Inferior parietal cortex (tissue), 1 donor: ENCODE results near the gene KIAA1671.

Experiments used
- DNase-seq: peaks from one replicate; pipeline ENCODE4 v3.0.0-alpha.2; 2016; ENCODE audit errors: extremely low spot score

The KIAA1671 gene

GRCh38 chr22:24952837-24953383 is 394 bp downstream of the KIAA1671 start:
- peak; percentile 32 for DNase-seq

- no peak for DNase-seq
These were observed 1.0 kb downstream of the KIAA1671 start for GRCh38 chr22:24953384-24954113.

- no peak for DNase-seq
These were observed 1.6 kb downstream of the KIAA1671 start for GRCh38 chr22:24954114-24954463.

GRCh38 chr22:24954856-24955255 is 2.3 kb downstream of the KIAA1671 start:
- DNase-seq: no peak

- DNase-seq: no peak
These were observed 4.5 kb downstream of the KIAA1671 start for GRCh38 chr22:24957043-24957442.

GRCh38 chr22:24961217-24961844 is 8.8 kb downstream of the KIAA1671 start:
- DNase-seq: no peak

GRCh38 chr22:24962094-24962493 is 9.6 kb downstream of the KIAA1671 start:
- DNase-seq: no peak

GRCh38 chr22:24962835-24963234 is 10.3 kb downstream of the KIAA1671 start:
- DNase-seq: no peak

GRCh38 chr22:24964441-24964840 is 11.9 kb downstream of the KIAA1671 start:
- DNase-seq: no peak

GRCh38 chr22:24965822-24966626 is 13.5 kb downstream of the KIAA1671 start:
- no peak for DNase-seq

GRCh38 chr22:24968066-24968561 is 15.6 kb downstream of the KIAA1671 start:
- DNase-seq: no peak

GRCh38 chr22:24969560-24970301 is 17.2 kb downstream of the KIAA1671 start:
- no peak for DNase-seq

GRCh38 chr22:24972369-24972768 is 19.9 kb downstream of the KIAA1671 start:
- no peak for DNase-seq

GRCh38 chr22:24973872-24974271 is 21.4 kb downstream of the KIAA1671 start:
- DNase-seq: no peak

- DNase-seq: no peak
These were observed 22.7 kb downstream of the KIAA1671 start for GRCh38 chr22:24975125-24975640.

GRCh38 chr22:24975813-24976341 is 23.4 kb downstream of the KIAA1671 start:
- no peak for DNase-seq

GRCh38 chr22:24976442-24977218 is 24.1 kb downstream of the KIAA1671 start:
- DNase-seq: no peak

- DNase-seq: no peak
These were observed 25.1 kb downstream of the KIAA1671 start for GRCh38 chr22:24977370-24978221.

GRCh38 chr22:24978308-24978707 is 25.8 kb downstream of the KIAA1671 start:
- no peak for DNase-seq
